H1 (cell line): Measurements from ENCODE around the gene ING5. TPM values are rescaled to one million over a fixed set of nuclear protein-coding genes. Genes with fewer than 3 reads are reported as not detected.

Experiments
- CTCF ChIA-PET: fragments of 300-600 bp; sonication (Branson Sonifier 250); formaldehyde crosslinking; loops from one replicate; lab custom pipeline; 2021; ENCODE audit not compliant: partially characterized antibody; lab: Charles Lee
- POLR2A ChIA-PET: fragments of 300-600 bp; sonication (Branson Sonifier 250); formaldehyde crosslinking; loops from one replicate; lab custom pipeline; 2021; ENCODE audit warnings: inconsistent platforms; ENCODE audit not compliant: partially characterized antibody; lab: Charles Lee
- DNase-seq, 2 experiments: peaks; one replicate each; pipeline versions ENCODE4 v3.0.0 to v3.0.0-alpha.2; 2010 to 2022; ENCODE audit warnings: low spot score in 2 of 2, low read depth in 1 of 2, mixed read lengths in 1 of 2
- FAIRE-seq: peaks from 2 replicates; lab custom pipeline; 2011; peaks lifted over from hg19 to GRCh38; lab: Jason Lieb, UNC
- H2AFZ ChIP-seq: 2 replicates; pipeline ENCODE4 v1.8.1; 2012; ENCODE audit warnings: low read length, inconsistent platforms
- H2AK5ac ChIP-seq: 2 replicates; pipeline ENCODE4 v1.6.1; 2013; ENCODE audit warnings: low read depth, low read length
- H2BK120ac ChIP-seq: replicated peaks from 2 replicates; pipeline ENCODE3; 2013; ENCODE audit warnings: low read depth, low read length, inconsistent platforms
- H2BK12ac ChIP-seq: 2 replicates; pipeline ENCODE4 v1.6.1; 2013; ENCODE audit warnings: low read depth, low read length
- H2BK15ac ChIP-seq: 2 replicates; pipeline ENCODE4 v1.6.1; 2013; ENCODE audit warnings: low read length
- H2BK20ac ChIP-seq: 2 replicates; pipeline ENCODE4 v1.6.1; 2013; ENCODE audit warnings: low read length
- H2BK5ac ChIP-seq: 2 replicates; pipeline ENCODE4 v1.6.1; 2013; ENCODE audit warnings: low read depth, low read length
- H3K14ac ChIP-seq: 2 replicates; pipeline ENCODE4 v1.6.1; 2013; ENCODE audit warnings: inconsistent platforms; ENCODE audit not compliant: insufficient read length
- H3K18ac ChIP-seq: 2 replicates; pipeline ENCODE4 v1.6.1; 2013; ENCODE audit warnings: low read length; ENCODE audit errors: extremely low read depth
- H3K23ac ChIP-seq: 2 replicates; pipeline ENCODE4 v1.6.1; 2013; ENCODE audit warnings: inconsistent platforms; ENCODE audit not compliant: insufficient read length
- H3K23me2 ChIP-seq: 2 replicates; pipeline ENCODE4 v1.6.1; 2013; ENCODE audit warnings: low read depth, low read length
- H3K27ac ChIP-seq: 2 replicates; pipeline ENCODE4 v1.6.1; 2011; ENCODE audit warnings: low read depth, low read length, inconsistent platforms
- H3K27me3 ChIP-seq, 4 experiments: replicated peaks in 1 of 4; 1 replicate in 1 of 4; 2 replicates in 3 of 4; pipeline versions ENCODE4 v1.6.1 to v1.8.1; 2011 to 2013; ENCODE audit warnings: low read length in 3 of 4, mild to moderate bottlenecking in 3 of 4, inconsistent platforms in 2 of 4, mixed read lengths in 2 of 4, moderate library complexity in 1 of 4; ENCODE audit not compliant: control insufficient read depth in 3 of 4, insufficient read depth in 3 of 4; ENCODE audit errors: extremely low read depth in 1 of 4
- H3K36me3 ChIP-seq, 4 experiments: 2 replicates each; pipeline versions ENCODE4 v1.6.1 to v1.8.1; 2011 to 2013; ENCODE audit warnings: mild to moderate bottlenecking in 4 of 4, low read length in 3 of 4, moderate library complexity in 2 of 4, control low read depth in 1 of 4, inconsistent platforms in 1 of 4; ENCODE audit not compliant: insufficient read depth in 4 of 4, control insufficient read depth in 2 of 4
- H3K4ac ChIP-seq: replicated peaks from 2 replicates; pipeline ENCODE3; 2013; ENCODE audit warnings: low read length, low read depth, mixed read lengths, inconsistent platforms; ENCODE audit not compliant: insufficient read length
- H3K4me1 ChIP-seq, 4 experiments: replicated peaks in 1 of 4; 1 replicate in 1 of 4; 2 replicates in 3 of 4; pipeline versions ENCODE4 v1.6.1 to v1.8.1; 2011 to 2013; ENCODE audit warnings: low read length in 3 of 4, inconsistent platforms in 2 of 4, mixed read lengths in 1 of 4; ENCODE audit not compliant: insufficient read depth in 4 of 4, control insufficient read depth in 3 of 4
- H3K4me2 ChIP-seq, 2 experiments: 2 replicates each; pipeline versions ENCODE4 v1.6.1 to v1.8.1; 2011 to 2013; ENCODE audit warnings: low read depth in 2 of 2, low read length in 2 of 2, control low read depth in 1 of 2, inconsistent platforms in 1 of 2, mild to moderate bottlenecking in 1 of 2; ENCODE audit not compliant: insufficient read depth in 1 of 2
- H3K4me3 ChIP-seq, 4 experiments: fragments of 200-600, 300-600 bp in 1 of 4; sonication (generic), shearing (Covaris generic), sonication (Bioruptor Twin) in 1 of 4; 2 replicates each; pipeline versions ENCODE4 v1.5.1 to v1.8.1; 2011 to 2016; ENCODE audit warnings: low read length in 4 of 4, low read depth in 3 of 4, control low read depth in 2 of 4, inconsistent platforms in 2 of 4, mild to moderate bottlenecking in 2 of 4, mixed read lengths in 1 of 4, moderate library complexity in 1 of 4; ENCODE audit not compliant: insufficient read depth in 2 of 4; ENCODE audit errors: extremely low read depth in 1 of 4
- H3K56ac ChIP-seq: replicated peaks from 2 replicates; pipeline ENCODE3; 2013; ENCODE audit warnings: low read depth, mild to moderate bottlenecking, mixed read lengths, low read length, inconsistent platforms; ENCODE audit not compliant: insufficient read length
- H3K79me1 ChIP-seq: 2 replicates; pipeline ENCODE4 v1.6.1; 2013; ENCODE audit warnings: low read depth, low read length, control low read depth
- H3K79me2 ChIP-seq, 2 experiments: 2 replicates each; pipeline versions ENCODE4 v1.6.1 to v1.8.1; 2012 to 2013; ENCODE audit warnings: low read length in 2 of 2, mild to moderate bottlenecking in 2 of 2, inconsistent platforms in 1 of 2; ENCODE audit not compliant: insufficient read depth in 2 of 2, control insufficient read depth in 1 of 2
- H3K9ac ChIP-seq, 4 experiments: replicated peaks in 1 of 4; 1 replicate in 1 of 4; 2 replicates in 3 of 4; pipeline versions ENCODE4 v1.6.1 to v1.8.1; 2011 to 2013; ENCODE audit warnings: low read depth in 3 of 4, low read length in 3 of 4, control low read depth in 2 of 4, mild to moderate bottlenecking in 2 of 4, moderate library complexity in 2 of 4, inconsistent platforms in 1 of 4; ENCODE audit errors: extremely low read depth in 1 of 4
- H3K9me3 ChIP-seq, 2 experiments: 2 replicates each; pipeline versions ENCODE4 v1.6.1 to v1.8.1; 2012 to 2013; ENCODE audit warnings: mild to moderate bottlenecking in 2 of 2, moderate library complexity in 2 of 2, control low read depth in 1 of 2, inconsistent platforms in 1 of 2, low read depth in 1 of 2, low read length in 1 of 2, mixed read lengths in 1 of 2; ENCODE audit not compliant: insufficient read depth in 2 of 2
- H4K20me1 ChIP-seq, 2 experiments: replicated peaks in 1 of 2; 2 replicates each; pipeline versions ENCODE3 to v1.8.1; 2011 to 2013; ENCODE audit warnings: inconsistent platforms in 2 of 2, low read length in 2 of 2, mild to moderate bottlenecking in 1 of 2; ENCODE audit not compliant: insufficient read depth in 2 of 2, control insufficient read depth in 1 of 2
- H4K5ac ChIP-seq: 2 replicates; pipeline ENCODE4 v1.6.1; 2013; ENCODE audit warnings: low read length, low read depth, mixed read lengths, inconsistent platforms; ENCODE audit not compliant: insufficient read length
- H4K8ac ChIP-seq: 2 replicates; pipeline ENCODE4 v1.8.0; 2013; ENCODE audit warnings: mild to moderate bottlenecking, moderate library complexity, low read length, inconsistent platforms; ENCODE audit not compliant: insufficient read depth; ENCODE audit errors: extremely low read depth
- H4K91ac ChIP-seq: replicated peaks from 2 replicates; pipeline ENCODE3; 2013; ENCODE audit warnings: low read length, mixed read lengths, inconsistent platforms; ENCODE audit not compliant: insufficient read length
- ATF2 ChIP-seq: IDR thresholded peaks from 2 replicates; pipeline ENCODE4 v1.6.1; 2012; ENCODE audit warnings: low read length, inconsistent platforms
- ATF3 ChIP-seq: IDR thresholded peaks from 2 replicates; pipeline ENCODE4 v1.6.1; 2011; ENCODE audit warnings: low read depth, mild to moderate bottlenecking, low read length; ENCODE audit not compliant: insufficient read depth
- EP300 ChIP-seq, 2 experiments: IDR thresholded peaks; 1 replicate in 1 of 2; 2 replicates in 1 of 2; pipeline ENCODE4 v1.6.1; 2011 to 2012; ENCODE audit warnings: low read depth in 2 of 2, low read length in 2 of 2, mild to moderate bottlenecking in 2 of 2, borderline replicate concordance in 1 of 2, inconsistent platforms in 1 of 2, moderate library complexity in 1 of 2
- GABPA ChIP-seq: IDR thresholded peaks from 2 replicates; pipeline ENCODE4 v1.6.1; 2011; ENCODE audit warnings: mild to moderate bottlenecking, low read length, moderate library complexity, borderline replicate concordance; ENCODE audit not compliant: insufficient read depth
- KDM5A ChIP-seq: fragments of 200-600 bp; IDR thresholded peaks from 2 replicates; pipeline ENCODE4 v1.7.1; 2012; ENCODE audit warnings: mild to moderate bottlenecking, low read length, inconsistent platforms, mixed read lengths
- NANOG ChIP-seq: IDR thresholded peaks from 2 replicates; pipeline ENCODE4 v1.6.1; 2011; ENCODE audit warnings: low read length, low read depth, mild to moderate bottlenecking, inconsistent platforms; ENCODE audit not compliant: insufficient read depth, poor library complexity, severe bottlenecking
- PHF8 ChIP-seq: fragments of 200-600 bp; sonication (generic); conservative IDR thresholded peaks from 2 replicates; pipeline ENCODE4 v1.7.1; 2012; ENCODE audit warnings: low read depth, mild to moderate bottlenecking, inconsistent platforms, low read length, moderate library complexity
- RBBP5 ChIP-seq: IDR thresholded peaks from 2 replicates; pipeline ENCODE4 v1.7.1; 2012; ENCODE audit warnings: low read depth, mild to moderate bottlenecking, inconsistent platforms, low read length, moderate library complexity, borderline replicate concordance
- SIX5 ChIP-seq: IDR thresholded peaks from 2 replicates; pipeline ENCODE4 v1.6.1; 2011; ENCODE audit warnings: mild to moderate bottlenecking, low read depth, low read length
- SP1 ChIP-seq: IDR thresholded peaks from 2 replicates; pipeline ENCODE4 v1.6.1; 2011; ENCODE audit warnings: low read depth, low read length
- TCF12 ChIP-seq: IDR thresholded peaks from 2 replicates; pipeline ENCODE4 v1.6.1; 2011; ENCODE audit warnings: low read depth, mild to moderate bottlenecking, low read length
- WGBS, 2 experiments: shearing (Covaris generic) in 1 of 2; methylation state at CpG; one replicate each; pipeline versions ENCODE4 v1.1.6 to v1.1.7; 2013 to 2015; ENCODE audit warnings: low lambda C conversion rate in 2 of 2, mixed read lengths in 2 of 2, inconsistent platforms in 1 of 2, low coverage in 1 of 2, missing lambda C conversion rate in 1 of 2; ENCODE audit not compliant: insufficient replicate concordance in 2 of 2, insufficient coverage in 1 of 2, insufficient read length in 1 of 2; ENCODE audit errors: extremely low coverage in 1 of 2, missing lambda C conversion rate in 1 of 2; 5-methylcytosine and 5-hydroxymethylcytosine counted together
- polyA plus RNA-seq, 7 experiments: library from polyadenylated mRNA; depleted of rRNA in 3 of 7; stranded (reverse) in 5 of 7; unstranded in 2 of 7; fragments of >200 nt in 5 of 7; fragments of 200-250 nt in 2 of 7; gene quantifications; 1 replicate in 5 of 7; 2 replicates in 1 of 7; 4 replicates in 1 of 7; pipeline versions ENCODE4 v1.2.1 to v1.2.3, GENCODE V29; 2011 to 2013; ENCODE audit warnings: missing spikeins in 2 of 7, mixed read lengths in 2 of 7
- total RNA-seq: library from RNA; stranded (reverse); fragmentation: NEBNext Ultra II Directional; extraction: Animal tissue kit (Norgen Biotek cat#: 25700); gene quantifications from 2 replicates; pipeline ENCODE4 v1.2.1, GENCODE V29; 2021

ING5 gene
- total and polyA plus RNA-seq, 2 of the 8 experiments (the other 6 are each of a cell fraction or from before 2014, with no cell fraction given): 41.5 to 47.4 TPM

- Histone ChIP-seq H3K9ac (no peak overlapping the region), H3K56ac (no peak overlapping the region), H3K18ac (no peak overlapping the region), H4K91ac (no peak overlapping the region), H2BK15ac (no peak overlapping the region), H3K4ac (no peak overlapping the region), H3K9me3 (no peaks in the 10 kb centered on the region), H2BK120ac (no peak overlapping the region), H3K79me2 (no peaks in the 10 kb centered on the region), H3K27me3 (no peaks in the 10 kb centered on the region), H3K14ac (no peak overlapping the region), H3K4me3 (no peak overlapping the region), H3K27ac (no peak overlapping the region), H3K23me2 (no peaks in the 10 kb centered on the region), H3K79me1 (no peaks in the 10 kb centered on the region), H3K36me3 (peaks cover under 1 to 18% (median 3%) of the 10 kb centered on the region in 4 experiments; a peak in 5 of 8 replicates), H2BK20ac (no peak overlapping the region), H2BK12ac (no peak overlapping the region), H4K8ac (no peak overlapping the region), H3K4me2 (no peak overlapping the region), H4K5ac (no peak overlapping the region), H2AK5ac (no peak overlapping the region), H3K4me1 (no peaks in the 10 kb centered on the region), H2AFZ (no peak overlapping the region), H2BK5ac (no peak overlapping the region), H3K23ac (no peak overlapping the region), H4K20me1 (no peaks in the 10 kb centered on the region)
- CTCF ChIA-PET: no interaction called here
- 98% methylated on average over 4 of the region's 4 CpGs; no CpG with 5 or more reads in 1 of the 2 experiments for WGBS, 2 experiments
- TF ChIP-seq PHF8 (no peak), SP1 (no peak), EP300 (IDR thresholded peaks at IDR 0.05; ENCODE audit: borderline replicate concordance in 1 of 2, low read depth in 2 of 2, low read length in 2 of 2) (no peak), KDM5A (no peak), ATF3 (no peak), GABPA (no peak), NANOG (no peak), ATF2 (no peak), TCF12 (no peak), SIX5 (no peak), RBBP5 (no peak)
- FAIRE-seq: no peak
- POLR2A ChIA-PET: interaction anchor here (11.2 kb wide), 1 partner anchor 12 kb away, joined by 265 read pairs; the partner anchor contains the start of gene DTYMK
- DNase-seq: no peak
These were observed 6.2 kb upstream of the ING5 start for GRCh38 chr2:241695651-241696050.
